ENCODE measurements around the gene ZNF367. TPM values are rescaled to one million over a fixed set of nuclear protein-coding genes. Genes with fewer than 3 reads are reported as not detected.
"Not testable (repeated sequence)": the region's sequence is repeated elsewhere in the genome, so short reads cannot be mapped to it uniquely, and the experiment has no call there.

Gene ZNF367
- total RNA-seq, 2 experiments from 2014 or later, result 29.3 to 30.1 TPM

GRCh38 chr9:96381125-96381524 lies 37.0 kb downstream of the ZNF367 start:
- Mint-ChIP-seq H3K27ac (no peak overlapping the region), H3K9me3 (no peaks in the 10 kb centered on the region), H3K4me1 (ENCODE audit: low read depth) (peaks cover 33% of the 10 kb centered on the region), H3K36me3 (ENCODE audit: low read depth) (peaks cover 12% of the 10 kb centered on the region), H3K4me3 (no peak overlapping the region), H3K27me3 (no peaks in the 10 kb centered on the region)
- intact Hi-C loops (cut with micrococcal nuclease), result no loop called here
- no peak for TF ChIP-seq CTCF (IDR thresholded peaks at IDR 0.05)
- POLR2A ChIA-PET, result no interaction called here
- no peak for ATAC-seq
- DNase-seq, result no peak
- CTCF ChIA-PET, result interaction anchor here (0.8 kb wide), 1 partner anchor 64 kb away, joined by 3 read pairs; no protein-coding TSS in a partner anchor

GRCh38 chr9:96379461-96379860 lies 38.7 kb downstream of the ZNF367 start:
- no peak for ATAC-seq
- no peak for DNase-seq
- Mint-ChIP-seq H3K4me3 (no peak overlapping the region), H3K36me3 (ENCODE audit: low read depth) (peaks cover 6% of the 10 kb centered on the region), H3K9me3 (no peaks in the 10 kb centered on the region), H3K27me3 (no peaks in the 10 kb centered on the region), H3K4me1 (ENCODE audit: low read depth) (peaks cover 32% of the 10 kb centered on the region), H3K27ac (no peak overlapping the region)
- CTCF ChIA-PET, result no interaction called here
- POLR2A ChIA-PET, result no interaction called here
- intact Hi-C loops (cut with micrococcal nuclease), result no loop called here
- no peak for TF ChIP-seq CTCF (IDR thresholded peaks at IDR 0.05)

GRCh38 chr9:96378187-96378586 lies 40.0 kb downstream of the ZNF367 start:
- ChIA-PET CTCF (no interaction called here), POLR2A (no interaction called here)
- no peaks in the 10 kb centered on the region for H3K27me3 Mint-ChIP-seq
- H3K9me3 Mint-ChIP-seq, result no peaks in the 10 kb centered on the region
- H3K27ac Mint-ChIP-seq, result no peak overlapping the region
- ATAC-seq (no peak), DNase-seq (no peak)
- H3K36me3 Mint-ChIP-seq (ENCODE audit: low read depth), result no peaks in the 10 kb centered on the region
- intact Hi-C loops (cut with micrococcal nuclease), result no loop called here
- TF ChIP-seq CTCF (IDR thresholded peaks at IDR 0.05), result no peak
- H3K4me3 Mint-ChIP-seq, result no peak overlapping the region
- H3K4me1 Mint-ChIP-seq (ENCODE audit: low read depth), result peaks cover 24% of the 10 kb centered on the region

- Mint-ChIP-seq H3K9me3 (no peaks in the 10 kb centered on the region), H3K27ac (no peak overlapping the region), H3K36me3 (ENCODE audit: low read depth) (no peaks in the 10 kb centered on the region), H3K4me3 (no peak overlapping the region), H3K4me1 (ENCODE audit: low read depth) (peaks cover 18% of the 10 kb centered on the region), H3K27me3 (no peaks in the 10 kb centered on the region)
- DNase-seq (no peak), ATAC-seq (no peak)
- intact Hi-C loops (cut with micrococcal nuclease), result no loop called here
- TF ChIP-seq CTCF (IDR thresholded peaks at IDR 0.05), result no peak
- ChIA-PET POLR2A (no interaction called here), CTCF (no interaction called here)
Measured at GRCh38 chr9:96376891-96377874, 41.0 kb downstream of the ZNF367 start.

GRCh38 chr9:96375507-96375906 lies 42.7 kb downstream of the ZNF367 start:
- H3K36me3 Mint-ChIP-seq (ENCODE audit: low read depth); intact Hi-C loops (cut with micrococcal nuclease); H3K4me1 Mint-ChIP-seq (ENCODE audit: low read depth); H3K27me3 Mint-ChIP-seq; ATAC-seq; H3K9me3 Mint-ChIP-seq; CTCF ChIA-PET; DNase-seq; H3K27ac Mint-ChIP-seq; H3K4me3 Mint-ChIP-seq: not testable (repeated sequence)
- POLR2A ChIA-PET, result interaction anchor here (1.0 kb wide), 1 partner anchor 12 kb away, joined by 3 read pairs; no protein-coding TSS in a partner anchor

Measured in activated CD8-positive, alpha-beta T cell treated with anti-CD3 and anti-CD28 coated beads for 36 hours (primary cell).